ENCODE data around the gene PFKL. TPM values are rescaled to one million over a fixed set of nuclear protein-coding genes. Genes with fewer than 3 reads are reported as not detected.

Gene PFKL
- total and polyA plus RNA-seq, 2 donors (not counting 1 experiment from before 2014, with no cell fraction given) = 54.8 to 125 TPM

GRCh38 chr21:44364151-44365053 is 64.5 kb downstream of the PFKL start:
- no peaks in the 10 kb centered on the region for H3K36me3 ChIP-seq (ENCODE audit: control insufficient read depth, insufficient read depth, low read length)
- TF ChIP-seq EZH2 (IDR thresholded peaks at IDR 0.05; ENCODE audit: low read length, missing control alignments) = no peak
- no peak for TF ChIP-seq CTCF (conservative IDR thresholded peaks at IDR 0.05 in 1 of 2, IDR thresholded peaks at IDR 0.05 in 1 of 2; ENCODE audit: low read depth in 1 of 2, low read length in 2 of 2)
- no peaks in the 10 kb centered on the region for H4K20me1 ChIP-seq (ENCODE audit: control insufficient read depth, extremely low read depth, insufficient read depth, low read length)
- DNase-seq (ENCODE audit: low read depth in 2 of 2) = no peak
- no peak overlapping the region for H3K4me2 ChIP-seq (ENCODE audit: extremely low read depth, insufficient read depth, low read length)
- no peaks in the 10 kb centered on the region for H3K9me3 ChIP-seq (ENCODE audit: control insufficient read depth, insufficient read depth, low read depth, low read length)
- no peak overlapping the region for H3K9ac ChIP-seq (ENCODE audit: insufficient read depth, low read length)
- no peaks in the 10 kb centered on the region for H3K27me3 ChIP-seq (ENCODE audit: control insufficient read depth, insufficient read depth, low read length)
- no peak overlapping the region for H3K27ac ChIP-seq (ENCODE audit: insufficient read depth, low read length)
- H3K79me2 ChIP-seq (ENCODE audit: control insufficient read depth, insufficient read depth, low read length) = no peaks in the 10 kb centered on the region
- H2AFZ ChIP-seq (ENCODE audit: low read length) = no peak overlapping the region
- H3K4me3 ChIP-seq (replicated peaks in 1 of 4; ENCODE audit: control extremely low read depth in 1 of 4, insufficient read depth in 1 of 4, low read depth in 3 of 4, low read length in 4 of 4) = no peak overlapping the region
- H3K4me1 ChIP-seq (ENCODE audit: control insufficient read depth, extremely low read depth, insufficient read depth, low read length) = no peaks in the 10 kb centered on the region

DNA sequence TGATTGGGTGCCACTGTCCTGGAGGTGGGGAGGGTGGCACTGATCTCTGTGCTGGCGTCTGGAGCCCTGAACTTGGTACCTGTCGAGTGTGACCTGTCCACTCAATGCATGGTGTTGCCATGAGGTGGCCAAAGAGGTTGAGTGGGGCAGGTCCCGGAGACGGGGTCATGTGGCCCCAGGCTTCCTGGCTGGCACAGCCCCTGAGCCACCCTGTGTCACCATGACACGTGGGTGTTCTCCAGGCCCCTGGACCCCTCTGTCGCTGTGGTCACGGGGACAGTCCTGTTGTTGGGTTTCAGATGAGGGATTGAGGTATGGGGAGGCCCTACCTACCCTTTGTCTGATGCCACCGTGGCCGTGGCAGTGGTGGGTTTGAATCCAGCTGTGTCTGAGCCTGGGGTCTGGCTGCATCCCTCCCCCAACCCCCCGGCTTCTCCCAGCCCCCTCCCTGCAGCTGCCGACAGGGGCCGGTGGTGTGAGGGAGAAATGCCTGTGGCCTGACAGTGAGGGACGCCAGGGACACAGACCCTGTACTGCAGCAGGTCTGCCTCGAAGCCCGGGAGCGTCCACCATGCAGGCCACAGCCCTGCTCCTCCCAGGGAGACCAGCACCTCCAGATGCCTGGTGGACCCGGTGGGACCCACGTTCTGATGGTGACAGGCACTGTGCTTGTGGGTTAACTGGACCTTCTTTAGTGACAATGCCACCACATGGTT is 65.6 kb downstream of the PFKL start:
- Histone ChIP-seq H3K9ac (ENCODE audit: insufficient read depth, low read length) (no peak overlapping the region), H4K20me1 (ENCODE audit: control insufficient read depth, extremely low read depth, insufficient read depth, low read length) (no peaks in the 10 kb centered on the region), H3K4me3 (replicated peaks in 1 of 4; ENCODE audit: control extremely low read depth in 1 of 4, insufficient read depth in 1 of 4, low read depth in 3 of 4, low read length in 4 of 4) (no peak overlapping the region), H3K9me3 (ENCODE audit: control insufficient read depth, insufficient read depth, low read depth, low read length) (no peaks in the 10 kb centered on the region), H3K4me2 (ENCODE audit: extremely low read depth, insufficient read depth, low read length) (no peak overlapping the region), H3K27me3 (ENCODE audit: control insufficient read depth, insufficient read depth, low read length) (no peaks in the 10 kb centered on the region), H3K36me3 (ENCODE audit: control insufficient read depth, insufficient read depth, low read length) (no peaks in the 10 kb centered on the region), H3K27ac (ENCODE audit: insufficient read depth, low read length) (no peak overlapping the region), H2AFZ (ENCODE audit: low read length) (no peak overlapping the region), H3K4me1 (ENCODE audit: control insufficient read depth, extremely low read depth, insufficient read depth, low read length) (no peaks in the 10 kb centered on the region), H3K79me2 (ENCODE audit: control insufficient read depth, insufficient read depth, low read length) (no peaks in the 10 kb centered on the region)
- TF ChIP-seq EZH2 (IDR thresholded peaks at IDR 0.05; ENCODE audit: low read length, missing control alignments) (no peak), CTCF (conservative IDR thresholded peaks at IDR 0.05 in 1 of 2, IDR thresholded peaks at IDR 0.05 in 1 of 2; ENCODE audit: low read depth in 1 of 2, low read length in 2 of 2) (no peak)
- DNase-seq (ENCODE audit: low read depth in 2 of 2) = no peak

DNA sequence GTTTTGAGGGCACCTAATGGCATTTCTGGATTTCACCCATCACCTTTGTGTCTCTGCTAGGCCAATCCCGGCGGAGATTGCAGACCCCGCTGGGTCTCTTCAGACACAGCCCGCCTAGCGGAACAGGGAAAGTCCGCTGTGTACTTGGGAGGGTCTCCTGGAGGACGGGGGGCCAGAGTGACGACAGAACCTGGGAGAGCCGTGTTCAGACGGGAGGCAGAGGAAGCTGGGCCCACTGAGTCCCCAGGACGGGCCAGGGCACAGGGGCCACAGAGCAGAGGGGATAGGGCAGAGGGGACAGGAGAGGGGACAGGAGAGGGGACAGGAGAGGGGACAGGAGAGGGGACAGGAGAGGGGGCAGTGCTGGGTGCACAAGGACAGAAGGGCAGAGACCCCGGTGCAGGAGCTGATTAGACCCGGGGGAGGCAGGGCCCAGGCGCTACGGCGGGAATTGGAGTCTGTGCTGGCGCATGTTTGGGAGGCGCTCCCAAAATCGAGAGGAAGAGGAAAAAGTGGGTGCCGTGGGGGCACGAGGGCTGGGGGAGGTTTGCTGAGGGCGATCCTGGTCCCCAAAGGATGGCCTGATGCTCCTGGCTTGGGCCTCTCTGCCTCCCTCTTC is 66.2 kb downstream of the PFKL start:
- no peak for TF ChIP-seq CTCF (conservative IDR thresholded peaks at IDR 0.05 in 1 of 2, IDR thresholded peaks at IDR 0.05 in 1 of 2; ENCODE audit: low read depth in 1 of 2, low read length in 2 of 2)
- TF ChIP-seq EZH2 (IDR thresholded peaks at IDR 0.05; ENCODE audit: low read length, missing control alignments) = no peak
- Histone ChIP-seq H3K27me3 (ENCODE audit: control insufficient read depth, insufficient read depth, low read length) (no peaks in the 10 kb centered on the region), H3K79me2 (ENCODE audit: control insufficient read depth, insufficient read depth, low read length) (no peaks in the 10 kb centered on the region), H3K9ac (ENCODE audit: insufficient read depth, low read length) (no peak overlapping the region), H3K9me3 (ENCODE audit: control insufficient read depth, insufficient read depth, low read depth, low read length) (no peaks in the 10 kb centered on the region), H2AFZ (ENCODE audit: low read length) (no peak overlapping the region), H3K4me3 (replicated peaks in 1 of 4; ENCODE audit: control extremely low read depth in 1 of 4, insufficient read depth in 1 of 4, low read depth in 3 of 4, low read length in 4 of 4) (no peak overlapping the region), H3K4me1 (ENCODE audit: control insufficient read depth, extremely low read depth, insufficient read depth, low read length) (no peaks in the 10 kb centered on the region), H3K4me2 (ENCODE audit: extremely low read depth, insufficient read depth, low read length) (no peak overlapping the region), H3K36me3 (ENCODE audit: control insufficient read depth, insufficient read depth, low read length) (no peaks in the 10 kb centered on the region), H3K27ac (ENCODE audit: insufficient read depth, low read length) (no peak overlapping the region), H4K20me1 (ENCODE audit: control insufficient read depth, extremely low read depth, insufficient read depth, low read length) (no peaks in the 10 kb centered on the region)
- DNase-seq (ENCODE audit: low read depth in 2 of 2) = no peak
